Gastroesophageal sphincter (tissue), 4 donors: ENCODE results near the gene TSPAN9. TPM values are rescaled to one million over a fixed set of nuclear protein-coding genes. Genes with fewer than 3 reads are reported as not detected.

ENCODE experiments used
- ATAC-seq: fragments of 150-250 bp; one replicate; pipeline ENCODE4 v1.9.1; 2016; ENCODE audit warnings: mild to moderate bottlenecking, moderate library complexity
- H3K27ac ChIP-seq, 4 donors: fragments of 200-600 bp; sonication (generic) in 3 of 4; 1 replicate in 3 of 4; 2 replicates in 1 of 4; pipeline ENCODE4 v1.5.1; 2016 to 2019
- H3K27me3 ChIP-seq: fragments of 200-600 bp; sonication (generic); one replicate; pipeline ENCODE4 v1.5.1; 2019
- H3K36me3 ChIP-seq, 2 donors: fragments of 200-600 bp; sonication (generic); one replicate each; pipeline ENCODE4 v1.5.1; 2019; ENCODE audit warnings: control low read depth in 1 of 2
- H3K4me1 ChIP-seq, 3 donors: fragments of 200-600 bp; sonication (generic); 1 replicate in 2 of 3; 2 replicates in 1 of 3; pipeline ENCODE4 v1.5.1; 2016 to 2019; ENCODE audit warnings: control low read depth in 2 of 3
- H3K4me3 ChIP-seq, 2 donors: fragments of 200-600 bp; sonication (generic); one replicate each; pipeline ENCODE4 v1.5.1; 2019; ENCODE audit warnings: mild to moderate bottlenecking in 1 of 2, moderate library complexity in 1 of 2
- H3K9me3 ChIP-seq, 3 donors: fragments of 200-600 bp; sonication (generic); one replicate each; pipeline ENCODE4 v1.5.1; 2017 to 2019; ENCODE audit warnings: control low read depth in 2 of 3
- CTCF ChIP-seq, 4 experiments: fragments of 200-600 bp in 2 of 4; fragments of 450-650 bp in 2 of 4; sonication (generic) in 1 of 4; IDR thresholded peaks; one replicate each; pipeline ENCODE4 v1.5.1; 2017 to 2019; ENCODE audit warnings: antibody characterized with exemption in 4 of 4, mild to moderate bottlenecking in 2 of 4, moderate library complexity in 2 of 4
- EP300 ChIP-seq: sonication (generic); formaldehyde crosslinking; IDR thresholded peaks from one replicate; pipeline ENCODE4 v1.6.1; 2017; ENCODE audit warnings: antibody characterized with exemption, mild to moderate bottlenecking
- POLR2A ChIP-seq, 2 donors: fragments of 450-650 bp; IDR thresholded peaks; one replicate each; pipeline ENCODE4 v1.6.1; 2017; ENCODE audit warnings: antibody characterized with exemption in 2 of 2, mild to moderate bottlenecking in 2 of 2, moderate library complexity in 1 of 2
- POLR2AphosphoS5 ChIP-seq: sonication (generic); formaldehyde crosslinking; IDR thresholded peaks from one replicate; pipeline ENCODE4 v1.6.1; 2017; ENCODE audit warnings: antibody characterized with exemption
- WGBS, 2 donors: methylation state at CpG; one replicate each; pipeline ENCODE4 v1.1.5; 2018; ENCODE audit warnings: low coverage in 1 of 2; 5-methylcytosine and 5-hydroxymethylcytosine counted together
- total RNA-seq, 4 donors: library from RNA; depleted of rRNA; stranded (reverse); fragments of >200 nt; gene quantifications; one replicate each; pipeline ENCODE4 v1.1.0, GENCODE V29; 2016

Gene TSPAN9
- total RNA-seq, 4 donors from 2014 or later, result 19.5 to 30.2 (median 26.0) TPM

GRCh38 chr12:3313675-3314663 lies 236.8 kb downstream of the TSPAN9 start:
- peaks cover 0 to 32% (median 16%) of the 10 kb centered on the region in 3 donors for H3K4me1 ChIP-seq
- H3K27me3 ChIP-seq, result peaks cover 24% of the 10 kb centered on the region
- TF ChIP-seq POLR2A (IDR thresholded peaks at IDR 0.05), result no peak
- peak in 1 of 4 experiments; percentile 3 for TF ChIP-seq CTCF (IDR thresholded peaks at IDR 0.05)
- ATAC-seq, result peak; percentile 23
- WGBS, 2 donors, result 60 to 66% methylated on average over 7 to 8 of the region's 13 CpGs
- no peaks in the 10 kb centered on the region for H3K9me3 ChIP-seq
- H3K36me3 ChIP-seq, result no peaks in the 10 kb centered on the region
- H3K4me3 ChIP-seq, result no peak overlapping the region
- H3K27ac ChIP-seq, result peak overlapping the region in 2 of 4 donors; percentile 29 to 34

- H3K4me3 ChIP-seq, result no peak overlapping the region
- peak overlapping the region in 3 of 4 donors; percentile 10 to 22 (median 19) for H3K27ac ChIP-seq
- H3K4me1 ChIP-seq, result peaks cover 0 to 32% (median 16%) of the 10 kb centered on the region in 3 donors
- peaks cover 12% of the 10 kb centered on the region for H3K27me3 ChIP-seq
- peak; percentile 86 for ATAC-seq
- H3K9me3 ChIP-seq, result no peaks in the 10 kb centered on the region
- WGBS, 2 donors, result 3 to 9% methylated on average over 8 to 11 of the region's 11 CpGs
- H3K36me3 ChIP-seq, result no peaks in the 10 kb centered on the region
- TF ChIP-seq POLR2AphosphoS5 (peak; percentile 60), CTCF (IDR thresholded peaks at IDR 0.05) (no peak)
Measured at GRCh38 chr12:3315201-3315661, 238.1 kb downstream of the TSPAN9 start.

GRCh38 chr12:3316776-3317480 lies 239.7 kb downstream of the TSPAN9 start:
- no peak for TF ChIP-seq EP300
- no peak for TF ChIP-seq CTCF (IDR thresholded peaks at IDR 0.05)
- no peak for TF ChIP-seq POLR2AphosphoS5
- TF ChIP-seq POLR2A (IDR thresholded peaks at IDR 0.05), result no peak
- Histone ChIP-seq H3K36me3 (no peaks in the 10 kb centered on the region), H3K27ac (no peak overlapping the region), H3K9me3 (no peaks in the 10 kb centered on the region), H3K4me3 (no peak overlapping the region), H3K4me1 (peaks cover 0 to 32% (median 16%) of the 10 kb centered on the region in 3 donors), H3K27me3 (peaks cover 5% of the 10 kb centered on the region)
- WGBS, 2 donors, result 98% methylated on average over 4 of the region's 12 CpGs; no CpG with 5 or more reads in 1 of the 2 donors
- no peak for ATAC-seq

GRCh38 chr12:3317481-3317815 lies 240.3 kb downstream of the TSPAN9 start:
- H3K4me3 ChIP-seq, result no peak overlapping the region
- 78 to 80% methylated on average over 1 to 3 of the region's 4 CpGs for WGBS, 2 donors
- no peaks in the 10 kb centered on the region for H3K36me3 ChIP-seq
- H3K27me3 ChIP-seq, result peaks cover 5% of the 10 kb centered on the region
- no peaks in the 10 kb centered on the region for H3K9me3 ChIP-seq
- no peak for ATAC-seq
- no peak overlapping the region for H3K27ac ChIP-seq
- TF ChIP-seq POLR2A (IDR thresholded peaks at IDR 0.05), result no peak
- peaks cover 0 to 32% (median 16%) of the 10 kb centered on the region in 3 donors for H3K4me1 ChIP-seq

GRCh38 chr12:3317841-3318501 lies 240.8 kb downstream of the TSPAN9 start:
- Histone ChIP-seq H3K27me3 (peaks cover 5% of the 10 kb centered on the region), H3K4me3 (no peak overlapping the region), H3K27ac (no peak overlapping the region), H3K9me3 (no peaks in the 10 kb centered on the region), H3K4me1 (peaks cover 0 to 30% (median 16%) of the 10 kb centered on the region in 3 donors), H3K36me3 (no peaks in the 10 kb centered on the region)
- 82 to 89% methylated on average over 8 to 10 of the region's 13 CpGs for WGBS, 2 donors
- no peak for ATAC-seq
- TF ChIP-seq POLR2A (IDR thresholded peaks at IDR 0.05) (no peak), CTCF (IDR thresholded peaks at IDR 0.05) (no peak), EP300 (no peak), POLR2AphosphoS5 (no peak)
